BLaER1 treated with 17β-estradiol and CSF1 and Interleukin-3, amounts not matched to agents 10 nM and 100 nM (cell line): ENCODE results near the gene ARV1.
"Not testable (repeated sequence)": the region's sequence is repeated elsewhere in the genome, so short reads cannot be mapped to it uniquely, and the experiment has no call there.

Experiments
- H3K27ac ChIP-seq, 11 experiments: shearing (Covaris generic); formaldehyde crosslinking; 2 replicates each; pipeline ENCODE4 v1.8.1; 2022
- H3K27me3 ChIP-seq, 11 experiments: shearing (Covaris generic); formaldehyde crosslinking; 2 replicates each; pipeline ENCODE4 v1.8.1; 2022
- H3K36me3 ChIP-seq, 11 experiments: shearing (Covaris generic); formaldehyde crosslinking; 2 replicates each; pipeline ENCODE4 v1.8.1; 2022
- H3K4me1 ChIP-seq, 10 experiments: shearing (Covaris generic); formaldehyde crosslinking; 2 replicates each; pipeline ENCODE4 v1.8.1; 2022
- H3K4me2 ChIP-seq, 11 experiments: shearing (Covaris generic); formaldehyde crosslinking; 2 replicates each; pipeline ENCODE4 v1.8.1; 2022
- H3K4me3 ChIP-seq, 10 experiments: shearing (Covaris generic); formaldehyde crosslinking; 2 replicates each; pipeline ENCODE4 v1.8.1; 2022
- H3K9ac ChIP-seq, 11 experiments: shearing (Covaris generic); formaldehyde crosslinking; 2 replicates each; pipeline ENCODE4 v1.8.1; 2022
- H3K9me3 ChIP-seq, 11 experiments: shearing (Covaris generic); formaldehyde crosslinking; replicated peaks in 1 of 11; 2 replicates each; pipeline ENCODE4 v1.8.1; 2022
- H4K20me1 ChIP-seq, 11 experiments: shearing (Covaris generic); formaldehyde crosslinking; 2 replicates each; pipeline ENCODE4 v1.8.1; 2022
- Cebpa-rat ChIP-seq, 11 experiments: shearing (Covaris generic); IDR thresholded peaks; 2 replicates each; pipeline ENCODE4 v1.8.1; 2022

ARV1 gene

GRCh38 chr1:230979952-230980351, 1.1 kb downstream of the ARV1 start:
- Histone ChIP-seq H3K9ac (peak overlapping the region in 9 of 11 experiments; percentile 72 to 84 (median 78); a peak in 12 of 22 replicates), H3K27ac (peak overlapping the region in 2 of 11 experiments; percentile 44 to 64; a peak in 3 of 22 replicates), H3K4me1 (peaks cover 32 to 51% (median 44%) of the 10 kb centered on the region in 10 experiments), H3K27me3 (no peaks in the 10 kb centered on the region), H3K36me3 (peaks cover 12 to 33% (median 22%) of the 10 kb centered on the region in 11 experiments; a peak in 18 of 22 replicates), H3K4me2 (peak overlapping the region; percentile 84 to 97 (median 90)), H3K9me3 (no peaks in the 10 kb centered on the region), H4K20me1 (peaks cover 0 to 2% (median 0%) of the 10 kb centered on the region in 11 experiments; a peak in 2 of 22 replicates), H3K4me3 (peak overlapping the region; percentile 70 to 89 (median 82))
- TF ChIP-seq Cebpa-rat (IDR thresholded peaks at IDR 0.05) = no peak

- Histone ChIP-seq H3K4me1 (peaks cover 17 to 37% (median 33%) of the 10 kb centered on the region in 10 experiments), H3K4me3 (no peak overlapping the region), H3K9ac (no peak overlapping the region), H3K9me3 (no peaks in the 10 kb centered on the region), H3K27ac (no peak overlapping the region), H4K20me1 (peaks cover 0 to 21% (median 4%) of the 10 kb centered on the region in 11 experiments; a peak in 6 of 22 replicates), H3K4me2 (no peak overlapping the region), H3K27me3 (no peaks in the 10 kb centered on the region), H3K36me3 (peaks cover 8 to 42% (median 17%) of the 10 kb centered on the region in 11 experiments; a peak in 13 of 22 replicates)
- no peak for TF ChIP-seq Cebpa-rat (IDR thresholded peaks at IDR 0.05)
These were observed 3.8 kb downstream of the ARV1 start for GRCh38 chr1:230982696-230983095.

GRCh38 chr1:230983811-230984210, 4.9 kb downstream of the ARV1 start:
- Histone ChIP-seq H3K9ac (no peak overlapping the region), H3K4me2 (no peak overlapping the region), H3K27ac (no peak overlapping the region), H3K36me3 (peaks cover 8 to 44% (median 17%) of the 10 kb centered on the region in 11 experiments; a peak in 14 of 22 replicates), H3K4me3 (no peak overlapping the region), H3K9me3 (no peaks in the 10 kb centered on the region), H4K20me1 (peaks cover 0 to 21% (median 4%) of the 10 kb centered on the region in 11 experiments; a peak in 6 of 22 replicates), H3K4me1 (peaks cover 17 to 34% (median 32%) of the 10 kb centered on the region in 10 experiments), H3K27me3 (no peaks in the 10 kb centered on the region)
- TF ChIP-seq Cebpa-rat (IDR thresholded peaks at IDR 0.05) = no peak

GRCh38 chr1:230984622-230985515, 6.0 kb downstream of the ARV1 start:
- H3K36me3 ChIP-seq = peaks cover 18 to 54% (median 23%) of the 10 kb centered on the region in 11 experiments; a peak in 21 of 22 replicates
- H3K9me3 ChIP-seq, H3K9ac ChIP-seq, H3K27ac ChIP-seq, H3K4me3 ChIP-seq, H3K27me3 ChIP-seq: not testable (repeated sequence)
- peak overlapping the region in 8 of 11 experiments; percentile 9 to 74 (median 58); a peak in 16 of 22 replicates for H3K4me2 ChIP-seq
- peaks cover 13 to 28% (median 26%) of the 10 kb centered on the region in 10 experiments for H3K4me1 ChIP-seq
- peaks cover 0 to 21% (median 4%) of the 10 kb centered on the region in 11 experiments; a peak in 6 of 22 replicates for H4K20me1 ChIP-seq

- TF ChIP-seq Cebpa-rat (IDR thresholded peaks at IDR 0.05) = no peak
- Histone ChIP-seq H4K20me1 (peaks cover 0 to 21% (median 4%) of the 10 kb centered on the region in 11 experiments; a peak in 6 of 22 replicates), H3K9me3 (no peaks in the 10 kb centered on the region), H3K27me3 (no peaks in the 10 kb centered on the region), H3K9ac (no peak overlapping the region), H3K4me3 (no peak overlapping the region), H3K4me1 (peaks cover 5 to 20% (median 18%) of the 10 kb centered on the region in 10 experiments), H3K36me3 (peaks cover 26 to 63% (median 31%) of the 10 kb centered on the region in 11 experiments), H3K27ac (no peak overlapping the region), H3K4me2 (peak overlapping the region in 8 of 11 experiments; percentile 9 to 74 (median 58); a peak in 16 of 22 replicates)
These were observed 6.8 kb downstream of the ARV1 start for GRCh38 chr1:230985711-230986110.

GRCh38 chr1:230986976-230987375, 8.1 kb downstream of the ARV1 start:
- H3K36me3 ChIP-seq = peaks cover 27 to 67% (median 34%) of the 10 kb centered on the region in 11 experiments
- H3K4me2 ChIP-seq = no peak overlapping the region
- no peak overlapping the region for H3K4me3 ChIP-seq
- no peak for TF ChIP-seq Cebpa-rat (IDR thresholded peaks at IDR 0.05)
- H3K9me3 ChIP-seq = no peaks in the 10 kb centered on the region
- peaks cover 0 to 21% (median 4%) of the 10 kb centered on the region in 11 experiments; a peak in 6 of 22 replicates for H4K20me1 ChIP-seq
- no peak overlapping the region for H3K9ac ChIP-seq
- no peaks in the 10 kb centered on the region for H3K27me3 ChIP-seq
- peaks cover 0 to 19% (median 15%) of the 10 kb centered on the region in 10 experiments; a peak in 16 of 20 replicates for H3K4me1 ChIP-seq
- H3K27ac ChIP-seq = no peak overlapping the region

- H3K27ac ChIP-seq = no peak overlapping the region
- H3K27me3 ChIP-seq = no peaks in the 10 kb centered on the region
- H4K20me1 ChIP-seq = peaks cover 0 to 21% (median 4%) of the 10 kb centered on the region in 11 experiments; a peak in 6 of 22 replicates
- no peak overlapping the region for H3K9ac ChIP-seq
- H3K9me3 ChIP-seq = no peaks in the 10 kb centered on the region
- H3K4me1 ChIP-seq = peaks cover 0 to 19% (median 15%) of the 10 kb centered on the region in 10 experiments; a peak in 16 of 20 replicates
- H3K4me3 ChIP-seq = no peak overlapping the region
- peaks cover 31 to 67% (median 36%) of the 10 kb centered on the region in 11 experiments for H3K36me3 ChIP-seq
- no peak for TF ChIP-seq Cebpa-rat (IDR thresholded peaks at IDR 0.05)
- no peak overlapping the region for H3K4me2 ChIP-seq
These were observed 8.6 kb downstream of the ARV1 start for GRCh38 chr1:230987448-230987847.

GRCh38 chr1:230992100-230992774, 13.3 kb downstream of the ARV1 start:
- Histone ChIP-seq H4K20me1 (peaks cover 0 to 6% (median 0%) of the 10 kb centered on the region in 11 experiments; a peak in 2 of 22 replicates), H3K9me3 (no peaks in the 10 kb centered on the region), H3K4me2 (no peak overlapping the region), H3K9ac (no peak overlapping the region), H3K36me3 (peaks cover 56 to 89% (median 72%) of the 10 kb centered on the region in 11 experiments), H3K27ac (no peak overlapping the region), H3K4me1 (no peaks in the 10 kb centered on the region), H3K27me3 (no peaks in the 10 kb centered on the region), H3K4me3 (no peak overlapping the region)
- TF ChIP-seq Cebpa-rat (IDR thresholded peaks at IDR 0.05) = no peak
